Fibroblast of mammary gland (primary cell): ENCODE data around the gene KCNIP4.

Experiments used
- DNase-seq: peaks from one replicate; pipeline ENCODE4 v3.0.0-alpha.2; 2010; ENCODE audit warnings: low read depth
- H3K4me3 ChIP-seq: 2 replicates; pipeline ENCODE4 v1.5.1; 2011; ENCODE audit warnings: low read depth, mild to moderate bottlenecking, low read length, moderate library complexity; ENCODE audit not compliant: control insufficient read depth
- TF ChIP-seq, protein P1 (sequence below): conservative IDR thresholded peaks from 2 replicates; pipeline ENCODE4 v1.5.1; 2011; ENCODE audit warnings: low read depth, low read length, inconsistent platforms; ENCODE audit not compliant: control insufficient read depth, insufficient read depth

The KCNIP4 gene

DNA sequence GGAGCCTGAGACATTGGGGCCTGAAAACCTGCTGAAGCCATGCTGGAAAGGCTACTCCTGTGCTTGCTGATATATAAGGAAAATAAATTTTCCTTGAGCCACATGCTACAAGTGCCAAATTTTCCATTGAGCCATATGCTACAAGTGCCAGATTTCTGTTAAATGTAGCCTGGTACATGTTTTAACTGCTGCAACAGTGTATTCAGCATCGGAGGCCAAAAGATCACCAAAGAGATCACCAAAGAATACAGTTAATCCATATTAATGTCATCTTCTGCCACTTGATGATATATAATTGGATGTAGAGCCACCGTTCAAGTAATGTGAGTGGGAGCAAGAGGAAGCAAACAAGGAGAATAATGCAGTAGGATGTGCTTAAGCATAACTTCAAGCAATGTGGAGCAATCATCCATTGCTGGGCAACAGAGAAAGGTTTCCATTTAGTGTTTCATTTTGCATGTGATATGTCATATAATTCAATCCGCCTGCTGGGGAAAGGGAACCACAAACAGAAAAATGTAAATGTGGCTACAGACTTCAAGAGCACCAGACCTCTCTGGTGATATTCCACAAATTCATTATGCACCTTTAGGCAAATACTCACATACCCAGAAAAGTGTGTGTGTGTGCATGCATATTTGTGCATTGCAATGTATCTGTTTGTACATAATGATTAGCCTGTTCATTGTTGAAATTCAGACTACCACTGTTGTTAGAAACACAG is 295.9 kb downstream of the KCNIP4 start:
- no peak for DNase-seq
- H3K4me3 ChIP-seq: no peak overlapping the region
- TF ChIP-seq, protein P1, sequence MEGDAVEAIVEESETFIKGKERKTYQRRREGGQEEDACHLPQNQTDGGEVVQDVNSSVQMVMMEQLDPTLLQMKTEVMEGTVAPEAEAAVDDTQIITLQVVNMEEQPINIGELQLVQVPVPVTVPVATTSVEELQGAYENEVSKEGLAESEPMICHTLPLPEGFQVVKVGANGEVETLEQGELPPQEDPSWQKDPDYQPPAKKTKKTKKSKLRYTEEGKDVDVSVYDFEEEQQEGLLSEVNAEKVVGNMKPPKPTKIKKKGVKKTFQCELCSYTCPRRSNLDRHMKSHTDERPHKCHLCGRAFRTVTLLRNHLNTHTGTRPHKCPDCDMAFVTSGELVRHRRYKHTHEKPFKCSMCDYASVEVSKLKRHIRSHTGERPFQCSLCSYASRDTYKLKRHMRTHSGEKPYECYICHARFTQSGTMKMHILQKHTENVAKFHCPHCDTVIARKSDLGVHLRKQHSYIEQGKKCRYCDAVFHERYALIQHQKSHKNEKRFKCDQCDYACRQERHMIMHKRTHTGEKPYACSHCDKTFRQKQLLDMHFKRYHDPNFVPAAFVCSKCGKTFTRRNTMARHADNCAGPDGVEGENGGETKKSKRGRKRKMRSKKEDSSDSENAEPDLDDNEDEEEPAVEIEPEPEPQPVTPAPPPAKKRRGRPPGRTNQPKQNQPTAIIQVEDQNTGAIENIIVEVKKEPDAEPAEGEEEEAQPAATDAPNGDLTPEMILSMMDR: no peak

DNA sequence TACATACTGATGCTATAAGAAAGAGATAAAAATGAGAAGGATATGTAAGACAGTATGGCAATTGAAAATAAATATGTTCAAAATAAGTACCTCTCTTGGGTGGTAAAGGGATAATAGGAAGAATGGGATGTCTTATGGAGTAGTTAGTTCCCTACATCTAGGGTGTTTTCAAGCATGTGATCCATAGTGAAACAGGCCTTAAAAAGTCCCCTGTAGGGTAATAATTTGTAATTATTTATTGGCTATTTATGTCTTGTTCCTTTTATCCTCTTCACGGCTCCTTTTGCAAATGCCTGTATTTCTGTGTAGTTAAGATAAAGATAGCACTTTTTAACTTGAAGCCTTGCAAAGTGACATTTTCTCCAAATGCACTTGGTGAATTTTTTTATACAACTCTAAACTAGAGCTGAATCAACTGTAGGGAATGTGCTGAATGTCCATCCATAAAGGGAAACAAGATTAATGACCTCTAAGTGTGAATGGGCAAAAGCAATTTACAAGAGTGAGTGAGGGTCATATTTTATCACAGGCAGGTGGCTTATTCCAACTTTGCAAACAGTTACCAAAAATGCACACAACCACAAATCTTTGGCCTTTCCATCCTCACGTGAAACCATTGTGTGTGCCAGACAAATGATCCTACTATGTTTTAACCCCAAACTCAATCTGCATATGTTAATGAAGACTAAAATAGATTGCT is 299.0 kb downstream of the KCNIP4 start:
- DNase-seq: no peak
- no peak overlapping the region for H3K4me3 ChIP-seq
- TF ChIP-seq, protein P1: no peak

DNA sequence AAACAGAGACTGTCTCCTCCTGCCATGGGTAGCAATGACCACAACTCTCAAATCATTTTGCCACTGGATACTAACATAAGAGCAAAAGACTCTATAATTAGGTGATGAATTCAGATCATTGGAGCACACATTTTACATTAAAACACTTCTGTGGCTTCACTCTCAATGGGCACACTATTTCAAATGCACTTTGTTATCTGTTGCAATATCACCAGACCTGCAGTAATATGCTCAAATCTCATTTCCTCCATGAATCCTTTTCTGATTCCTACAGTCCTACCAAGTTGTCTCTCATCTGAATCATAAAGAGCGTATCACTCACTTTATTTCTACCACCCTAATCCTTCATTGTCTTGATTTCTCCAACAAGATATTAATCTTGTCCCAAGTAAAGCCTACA is 302.8 kb downstream of the KCNIP4 start:
- H3K4me3 ChIP-seq: no peak overlapping the region
- no peak for DNase-seq
- TF ChIP-seq, protein P1: no peak

DNA sequence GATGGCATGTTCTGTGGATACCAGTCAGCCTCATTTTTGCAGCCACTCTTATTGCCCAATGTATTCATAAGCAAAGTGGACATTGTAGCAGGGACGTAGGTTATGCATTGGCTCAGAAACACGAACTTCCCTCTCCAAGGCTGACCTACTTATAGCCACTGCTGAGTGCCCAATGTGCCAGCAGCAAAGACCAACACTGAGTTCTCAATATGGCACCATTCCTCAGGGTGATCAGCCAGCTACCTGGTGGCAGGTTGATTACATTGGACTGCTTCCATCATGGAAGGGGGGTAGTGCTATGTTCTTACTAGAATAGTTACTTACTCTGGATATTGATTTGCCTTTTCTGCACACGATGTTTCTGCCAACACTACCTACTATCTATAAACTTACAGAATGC is 306.9 kb downstream of the KCNIP4 start:
- no peak overlapping the region for H3K4me3 ChIP-seq
- TF ChIP-seq, protein P1: no peak
- DNase-seq: no peak

DNA sequence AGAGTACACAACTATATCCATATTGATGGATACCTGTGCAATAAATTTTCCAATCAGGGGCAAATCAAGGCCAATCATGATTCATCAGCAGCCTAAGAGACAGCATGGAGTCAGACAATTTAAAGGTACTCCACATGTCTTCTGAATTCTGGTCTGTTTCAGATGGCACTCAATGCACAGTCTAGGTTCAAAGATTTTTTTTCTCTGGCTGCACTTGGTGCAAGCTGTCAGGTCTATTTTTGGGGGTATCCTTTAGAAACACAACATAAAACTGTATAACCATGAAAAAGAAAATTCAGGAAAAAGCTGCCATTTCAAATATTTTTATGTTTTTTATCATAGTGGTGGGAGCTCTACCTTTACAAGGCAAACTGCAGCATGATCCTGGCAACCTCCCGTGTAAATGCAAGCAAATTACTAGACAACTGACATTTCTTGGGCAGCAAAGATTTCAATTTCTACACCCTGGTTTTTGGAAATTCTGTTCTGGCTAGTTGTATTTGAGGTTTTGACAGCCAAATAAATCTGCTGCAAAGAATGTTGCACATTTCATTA is 310.3 kb downstream of the KCNIP4 start:
- H3K4me3 ChIP-seq: no peak overlapping the region
- DNase-seq: no peak
- TF ChIP-seq, protein P1: no peak

DNA sequence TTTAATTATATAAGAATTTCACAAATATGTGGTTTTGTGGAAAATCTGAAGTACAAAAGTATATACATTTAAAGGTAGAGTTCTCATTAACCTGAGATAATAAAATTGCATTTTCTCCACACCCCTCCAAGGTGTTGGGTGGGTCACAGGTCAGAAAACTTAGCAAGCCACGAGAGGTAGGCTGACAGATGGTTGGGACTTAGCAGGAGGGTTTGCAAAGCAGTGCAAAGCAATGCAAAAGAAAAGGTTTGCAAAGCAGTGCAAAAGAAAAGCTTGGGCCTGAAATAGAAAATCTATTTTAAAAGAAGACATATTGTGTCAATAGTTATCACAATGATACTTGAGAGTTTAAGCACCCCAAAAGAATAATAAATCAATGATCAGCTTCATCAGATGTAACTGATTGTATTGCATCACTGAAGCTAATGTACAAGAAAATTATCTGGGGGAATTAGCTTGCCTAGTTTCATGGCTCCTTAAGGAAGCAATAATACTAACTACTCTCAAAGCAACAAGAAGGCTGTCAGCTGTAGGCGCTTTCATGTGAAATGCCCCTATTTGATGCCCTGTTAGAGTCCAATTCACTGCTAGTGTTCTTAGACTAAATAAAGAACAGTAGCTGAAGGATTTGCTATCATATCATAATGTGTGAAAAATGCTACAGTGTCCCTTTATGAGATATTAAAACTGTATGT is 319.5 kb downstream of the KCNIP4 start:
- TF ChIP-seq, protein P1: no peak
- no peak overlapping the region for H3K4me3 ChIP-seq
- DNase-seq: no peak
